ENCODE measurements around the gene POLK.

The POLK gene

DNA sequence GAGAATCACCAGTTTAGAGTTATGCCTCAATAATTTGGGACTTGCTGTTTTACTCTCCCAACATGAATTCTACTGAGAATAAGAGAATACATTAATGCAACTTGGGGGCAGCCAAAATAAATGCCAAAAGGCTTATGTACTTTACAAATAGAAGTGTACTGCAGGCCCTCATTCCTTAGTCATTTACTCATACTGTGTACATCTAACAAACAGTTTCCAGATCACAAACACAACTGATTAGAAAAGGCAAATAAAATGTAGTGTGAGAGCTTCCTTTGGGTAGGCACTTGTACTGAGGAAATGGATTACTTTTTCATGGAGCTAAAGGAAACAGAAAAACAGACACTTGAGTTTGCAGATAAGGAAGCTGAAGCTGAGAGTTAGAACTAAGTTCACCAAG lies 112.2 kb downstream of the POLK start:
- no peak for DNase-seq
- in situ Hi-C loops (cut with MboI; ENCODE audit: low pct_unique_long_range_greater_than_20kb, low sequenced_read_pairs): no loop called here

DNA sequence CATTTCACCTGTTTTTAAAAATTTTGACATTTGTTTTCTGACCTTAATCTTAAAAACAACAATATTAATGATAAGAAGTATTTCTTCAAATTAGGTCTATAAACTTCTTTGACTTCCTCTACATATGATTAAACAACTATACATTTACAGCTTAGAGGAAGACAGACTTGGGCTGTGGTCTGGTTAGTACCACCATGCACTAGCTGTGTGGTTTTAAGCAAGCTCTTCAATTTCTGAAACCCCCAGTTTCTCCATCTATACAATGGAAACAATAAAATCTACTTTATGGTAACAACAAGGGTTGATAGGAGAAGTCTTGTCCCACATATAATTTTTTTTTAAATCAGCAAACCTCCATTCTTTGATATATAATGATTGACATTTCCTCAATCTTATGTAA lies 115.3 kb downstream of the POLK start:
- in situ Hi-C loops (cut with MboI; ENCODE audit: low pct_unique_long_range_greater_than_20kb, low sequenced_read_pairs): no loop called here
- DNase-seq: no peak

DNA sequence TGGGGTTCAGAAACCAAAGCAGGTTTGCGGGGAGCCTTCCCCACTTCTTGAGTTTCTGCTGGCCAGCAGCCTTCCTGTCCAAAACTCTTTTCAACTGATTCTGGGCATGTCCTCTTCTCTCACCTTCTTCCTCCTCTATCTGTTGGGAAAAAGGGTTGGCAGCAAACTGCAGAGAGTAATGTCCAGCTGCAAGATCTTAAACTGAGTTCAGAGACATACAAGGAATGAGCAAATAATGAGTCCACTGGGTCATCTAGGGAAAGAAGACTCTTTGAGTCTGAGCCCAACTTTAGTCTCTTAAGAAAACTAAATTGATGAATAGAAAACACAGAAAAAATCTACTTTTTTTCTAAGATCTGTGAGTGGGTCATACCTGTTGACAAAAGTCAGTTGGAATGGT lies 116.1 kb downstream of the POLK start:
- in situ Hi-C loops (cut with MboI; ENCODE audit: low pct_unique_long_range_greater_than_20kb, low sequenced_read_pairs): no loop called here
- no peak for DNase-seq

DNA sequence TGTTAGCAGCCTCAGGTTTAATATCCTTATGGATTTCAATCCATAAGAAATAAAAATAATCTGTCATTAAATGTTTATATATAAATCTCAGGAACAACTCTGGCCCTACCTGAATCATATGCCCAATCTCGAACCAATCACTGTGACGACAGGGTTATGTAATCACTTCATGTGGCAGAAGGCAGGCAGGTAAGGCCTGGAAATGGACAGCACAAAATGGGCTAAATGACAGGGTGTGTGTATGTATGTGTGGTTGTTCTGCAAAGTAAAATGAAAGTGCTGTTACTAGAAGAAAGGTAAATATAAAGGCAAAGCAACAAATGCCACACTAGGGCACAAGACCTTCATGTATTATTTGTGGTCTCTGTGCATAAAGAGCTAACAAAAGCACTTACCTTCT lies 119.2 kb downstream of the POLK start:
- DNase-seq: no peak
- in situ Hi-C loops (cut with MboI; ENCODE audit: low pct_unique_long_range_greater_than_20kb, low sequenced_read_pairs): no loop called here

DNA sequence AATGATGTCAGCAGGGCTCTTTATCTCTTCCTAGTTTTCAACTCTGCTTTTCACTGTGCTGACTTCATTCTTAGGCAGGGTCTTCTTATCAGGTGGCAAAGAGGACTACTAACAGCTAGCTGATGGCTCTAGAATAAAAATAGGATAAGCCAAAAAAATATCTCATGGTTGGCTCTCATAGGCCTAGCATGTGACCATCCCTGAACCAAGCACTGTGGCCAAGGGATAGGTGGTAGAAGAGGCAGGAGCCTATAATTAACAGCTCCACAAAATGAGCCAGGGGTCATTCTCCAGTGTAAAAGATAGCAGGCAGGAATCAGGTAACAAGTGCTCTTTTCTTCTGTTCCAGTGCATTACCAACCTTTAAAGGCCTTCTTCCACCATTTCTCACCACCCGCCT lies 120.6 kb downstream of the POLK start:
- in situ Hi-C loops (cut with MboI; ENCODE audit: low pct_unique_long_range_greater_than_20kb, low sequenced_read_pairs): no loop called here
- DNase-seq: no peak

DNA sequence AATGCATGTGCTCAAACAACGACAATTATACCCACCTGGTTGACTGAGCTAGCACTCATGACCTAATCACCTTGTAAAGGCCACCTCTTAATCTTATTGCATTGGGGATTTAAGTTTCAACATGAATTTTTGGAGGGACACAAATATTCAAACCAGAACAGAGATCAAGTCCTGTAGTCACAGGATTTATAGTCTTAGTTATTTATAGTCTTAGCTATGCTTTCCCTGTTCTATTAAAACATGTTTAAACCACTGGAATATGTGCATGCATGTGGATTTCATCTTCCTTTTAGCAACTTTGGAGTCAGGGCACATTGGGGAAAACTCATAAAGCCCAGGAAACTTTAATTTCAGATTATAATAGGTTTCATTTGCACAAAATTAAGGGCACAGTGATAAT lies 126.3 kb downstream of the POLK start:
- in situ Hi-C loops (cut with MboI; ENCODE audit: low pct_unique_long_range_greater_than_20kb, low sequenced_read_pairs): no loop called here
- DNase-seq: no peak

DNA sequence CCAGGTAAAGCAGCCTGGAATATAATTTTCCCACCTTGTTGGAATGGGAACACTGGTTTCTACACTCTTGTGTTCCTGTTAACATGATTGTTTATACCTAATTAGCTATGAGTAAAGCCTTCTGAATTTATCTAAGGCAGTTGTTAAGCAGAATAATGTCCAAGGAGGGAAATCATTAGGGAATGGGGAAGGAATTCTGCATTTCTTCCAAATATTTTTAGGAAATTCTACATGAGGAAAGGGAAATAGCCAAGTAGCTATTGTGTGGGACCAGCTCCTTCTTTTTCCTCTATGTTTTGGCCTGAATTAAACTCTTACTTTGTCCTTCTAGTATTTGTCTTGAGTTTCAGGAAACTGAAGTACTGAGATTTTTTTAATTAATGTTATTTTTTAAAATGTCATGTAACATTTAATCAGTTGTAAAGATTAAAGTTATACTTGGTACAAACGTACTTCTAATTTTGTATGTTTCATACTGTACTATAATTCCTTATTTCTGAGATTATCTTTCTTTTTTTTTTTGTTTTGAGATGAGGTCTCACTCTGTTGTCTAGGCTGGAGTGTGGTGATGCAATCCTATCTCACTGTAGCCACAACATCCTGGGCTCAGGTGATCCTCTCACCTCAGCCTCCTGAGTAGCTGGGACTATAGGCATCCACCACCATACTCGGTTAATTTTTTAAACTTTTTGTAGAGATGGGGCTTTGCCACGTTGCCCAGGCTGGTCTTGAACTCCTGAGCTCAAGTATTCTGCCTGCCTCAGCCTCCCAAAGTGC lies 128.0 kb downstream of the POLK start:
- no peak for DNase-seq
- in situ Hi-C loops (cut with MboI; ENCODE audit: low pct_unique_long_range_greater_than_20kb, low sequenced_read_pairs): no loop called here

DNA sequence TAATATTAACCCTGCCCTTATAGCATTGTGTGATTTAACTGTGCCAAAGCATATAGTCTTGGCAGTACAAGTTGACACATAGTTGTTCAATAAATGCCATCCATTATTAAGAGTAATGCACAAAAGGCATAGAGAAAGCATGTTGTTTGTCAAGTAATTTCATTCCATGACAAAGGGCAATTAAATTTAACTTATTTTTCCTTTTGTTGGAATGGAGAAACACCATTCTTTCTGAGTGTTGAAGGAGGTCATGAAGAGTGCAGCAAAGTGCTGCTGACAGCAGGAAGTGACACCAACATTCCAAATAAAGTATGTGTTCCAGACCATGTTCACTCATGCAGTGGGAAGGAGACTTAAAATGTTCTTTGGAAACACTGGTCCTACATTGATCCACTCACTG lies 128.7 kb downstream of the POLK start:
- no peak for DNase-seq
- in situ Hi-C loops (cut with MboI; ENCODE audit: low pct_unique_long_range_greater_than_20kb, low sequenced_read_pairs): no loop called here

DNA sequence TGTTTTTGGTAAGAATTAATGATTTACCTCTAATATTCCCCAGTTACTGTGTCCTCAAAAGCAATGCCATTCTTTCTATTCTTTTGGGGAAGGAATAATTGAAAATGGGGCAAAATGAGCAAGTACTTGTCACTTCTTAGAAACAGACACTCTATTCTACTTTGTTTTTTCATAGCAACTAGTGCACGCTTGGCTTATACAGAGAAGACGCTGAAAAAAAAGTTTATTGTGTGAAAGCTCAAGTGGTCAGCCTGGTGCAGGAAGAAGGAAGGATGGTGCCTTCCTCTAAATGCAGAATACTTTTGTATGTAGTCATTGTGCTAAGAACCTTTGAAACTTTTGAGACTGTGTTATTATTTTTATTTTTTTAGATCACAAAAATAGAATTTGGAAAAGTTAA lies 129.1 kb downstream of the POLK start:
- DNase-seq: no peak
- in situ Hi-C loops (cut with MboI; ENCODE audit: low pct_unique_long_range_greater_than_20kb, low sequenced_read_pairs): no loop called here

DNA sequence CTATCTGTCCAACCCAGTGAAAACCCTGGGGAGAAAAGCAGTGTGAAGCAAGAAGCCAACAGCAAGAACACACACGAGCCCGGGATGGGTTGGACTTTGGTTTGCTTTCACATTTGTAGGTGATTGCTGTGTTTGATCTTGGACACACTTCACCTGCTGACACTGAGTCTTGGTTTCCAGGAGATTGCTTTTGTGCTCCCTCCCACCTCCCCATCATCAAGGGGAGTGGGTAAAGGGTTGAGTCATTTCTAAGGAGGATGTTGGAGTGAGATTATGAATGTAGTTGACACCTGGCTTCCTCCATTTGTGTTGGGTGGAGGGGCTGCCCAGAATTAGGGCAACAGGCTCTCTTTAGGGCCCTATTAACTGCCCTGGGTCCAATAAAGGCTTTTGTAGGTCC lies 137.0 kb downstream of the POLK start:
- in situ Hi-C loops (cut with MboI; ENCODE audit: low pct_unique_long_range_greater_than_20kb, low sequenced_read_pairs): no loop called here

More for the DNA sequence above, 137.0 kb downstream of the POLK start:
- no peak for DNase-seq

All from KBM-7 (cell line).